ENCODE measurements around the gene GALNTL6.

Gene GALNTL6

GRCh38 chr4:172007889-172008288, 194.7 kb downstream of the GALNTL6 start:
- no peak for DNase-seq (ENCODE audit: low read depth in 2 of 2)

GRCh38 chr4:172009446-172010230, 196.4 kb downstream of the GALNTL6 start:
- DNase-seq (ENCODE audit: low read depth in 2 of 2) = no peak

- DNase-seq (ENCODE audit: low read depth in 2 of 2) = no peak
Observed at GRCh38 chr4:172011196-172011595, 198.0 kb downstream of the GALNTL6 start.

- no peak for DNase-seq (ENCODE audit: low read depth in 2 of 2)
Observed at GRCh38 chr4:172018358-172018757, 205.2 kb downstream of the GALNTL6 start.

- no peak for DNase-seq (ENCODE audit: low read depth in 2 of 2)
Observed at GRCh38 chr4:172035562-172035961, 222.4 kb downstream of the GALNTL6 start.

GRCh38 chr4:172040766-172041165, 227.6 kb downstream of the GALNTL6 start:
- no peak for DNase-seq (ENCODE audit: low read depth in 2 of 2)

GRCh38 chr4:172042714-172043114, 229.5 kb downstream of the GALNTL6 start:
- no peak for DNase-seq (ENCODE audit: low read depth in 2 of 2)

GRCh38 chr4:172045981-172046380, 232.8 kb downstream of the GALNTL6 start:
- DNase-seq (ENCODE audit: low read depth in 2 of 2) = no peak

GRCh38 chr4:172048666-172049065, 235.5 kb downstream of the GALNTL6 start:
- no peak for DNase-seq (ENCODE audit: low read depth in 2 of 2)

- no peak for DNase-seq (ENCODE audit: low read depth in 2 of 2)
Observed at GRCh38 chr4:172050911-172051310, 237.7 kb downstream of the GALNTL6 start.

- DNase-seq (ENCODE audit: low read depth in 2 of 2) = no peak
Observed at GRCh38 chr4:172055046-172055445, 241.8 kb downstream of the GALNTL6 start.

- DNase-seq (ENCODE audit: low read depth in 2 of 2) = no peak
Observed at GRCh38 chr4:172055498-172055897, 242.3 kb downstream of the GALNTL6 start.

GRCh38 chr4:172061204-172061603, 248.0 kb downstream of the GALNTL6 start:
- DNase-seq (ENCODE audit: low read depth in 2 of 2) = no peak

GRCh38 chr4:172068506-172068905, 255.3 kb downstream of the GALNTL6 start:
- DNase-seq (ENCODE audit: low read depth in 2 of 2) = no peak

GRCh38 chr4:172073590-172073989, 260.4 kb downstream of the GALNTL6 start:
- no peak for DNase-seq (ENCODE audit: low read depth in 2 of 2)

- DNase-seq (ENCODE audit: low read depth in 2 of 2) = no peak
Observed at GRCh38 chr4:172083272-172083671, 270.1 kb downstream of the GALNTL6 start.

- DNase-seq (ENCODE audit: low read depth in 2 of 2) = no peak
Observed at GRCh38 chr4:172088556-172088955, 275.4 kb downstream of the GALNTL6 start.

- DNase-seq (ENCODE audit: low read depth in 2 of 2) = no peak
Observed at GRCh38 chr4:172095161-172095560, 282.0 kb downstream of the GALNTL6 start.

- DNase-seq (ENCODE audit: low read depth in 2 of 2) = no peak
Observed at GRCh38 chr4:172096786-172097185, 283.6 kb downstream of the GALNTL6 start.

- no peak for DNase-seq (ENCODE audit: low read depth in 2 of 2)
Observed at GRCh38 chr4:172099376-172099775, 286.2 kb downstream of the GALNTL6 start.

- no peak for DNase-seq (ENCODE audit: low read depth in 2 of 2)
Observed at GRCh38 chr4:172103456-172103855, 290.3 kb downstream of the GALNTL6 start.

- no peak for DNase-seq (ENCODE audit: low read depth in 2 of 2)
Observed at GRCh38 chr4:172104539-172104938, 291.3 kb downstream of the GALNTL6 start.

- DNase-seq (ENCODE audit: low read depth in 2 of 2) = no peak
Observed at GRCh38 chr4:172105918-172106317, 292.7 kb downstream of the GALNTL6 start.

- no peak for DNase-seq (ENCODE audit: low read depth in 2 of 2)
Observed at GRCh38 chr4:172109466-172109865, 296.3 kb downstream of the GALNTL6 start.

Measured in stimulated activated CD4-positive, alpha-beta T cell treated with anti-CD3 and anti-CD28 coated beads, Interleukin-15, amount 100 ng/mL, for 48 hours (primary cell).